OCI-LY3 (cell line): Measurements from ENCODE around the gene ADGRA3.

Experiments used
- CTCF ChIP-seq: fragments of 200-600, 300-600 bp; sonication (generic); IDR thresholded peaks from 2 replicates; pipeline ENCODE4 v1.5.1; 2014; ENCODE audit warnings: antibody characterized with exemption, low read length, low read depth
- EZH2phosphoT487 ChIP-seq: fragments of 200-600 bp; shearing (Covaris generic); IDR thresholded peaks from 2 replicates; pipeline ENCODE4 v1.6.1; 2018; ENCODE audit warnings: antibody characterized with exemption, mixed run types, low read depth

DNA sequence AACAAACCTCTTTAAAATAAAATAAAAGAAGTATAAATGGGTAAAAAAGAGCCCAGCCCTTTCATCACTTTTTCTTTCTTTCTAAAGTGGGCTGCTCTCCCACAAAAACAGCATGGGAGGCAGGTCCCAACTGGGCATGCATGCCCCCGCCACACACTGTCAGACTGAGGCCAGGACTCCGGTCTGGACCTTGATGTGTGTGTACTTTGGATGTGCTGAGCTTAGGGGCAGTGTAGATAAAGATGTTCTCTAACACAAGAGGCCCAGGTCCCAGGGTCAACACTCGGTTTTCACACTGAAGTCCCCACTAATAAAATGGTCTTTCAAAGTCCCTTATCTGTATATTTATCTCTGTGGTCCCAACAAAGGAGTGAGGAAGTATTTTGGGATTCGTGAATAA, 44.4 kb downstream of the ADGRA3 start:
- no peak for TF ChIP-seq CTCF
- TF ChIP-seq EZH2phosphoT487, result no peak
